Stimulated activated CD8-positive, alpha-beta memory T cell treated with anti-CD3 and anti-CD28 coated beads, Interleukin-12 subunit alpha, Interleukin-12 subunit beta, amount 100 ng/mL, for 4 hours (primary cell): ENCODE data around the gene HTT.

ENCODE experiments used
- DNase-seq: peaks from one replicate; pipeline ENCODE4 v3.0.0-alpha.2; 2020; ENCODE audit warnings: low read depth

Gene HTT

DNA sequence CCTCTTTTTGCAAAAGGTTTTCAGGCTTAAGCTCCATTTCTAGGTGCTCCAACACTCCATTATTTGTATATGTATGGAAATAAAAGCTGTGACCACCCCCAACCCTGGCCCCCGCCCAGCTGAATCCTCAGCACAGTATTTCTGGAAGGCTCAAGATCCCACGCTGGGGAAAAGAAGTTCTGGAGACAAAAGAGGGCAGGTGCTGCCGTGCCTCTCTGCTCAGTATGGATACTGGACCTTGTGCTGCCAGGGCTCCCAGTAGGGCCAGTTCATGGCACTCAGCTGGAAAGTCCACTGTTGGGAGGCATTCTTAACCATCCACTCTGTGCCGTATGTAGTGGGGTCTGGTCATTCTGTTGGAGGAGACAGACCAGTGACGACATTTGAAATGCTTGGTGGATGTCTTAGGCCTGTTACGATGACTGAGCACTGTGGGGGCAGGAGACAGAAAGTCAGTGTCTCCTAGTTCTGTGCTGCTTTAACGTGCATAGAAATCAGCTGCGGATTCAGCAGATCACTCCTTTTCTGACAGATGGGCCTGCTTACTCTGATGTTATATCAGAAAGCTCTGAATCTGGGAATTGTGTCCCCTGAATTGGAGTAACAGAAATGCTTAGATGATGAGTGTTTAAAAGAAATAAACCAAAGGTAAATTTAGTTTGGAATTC is 126.1 kb downstream of the HTT start:
- no peak for DNase-seq

DNA sequence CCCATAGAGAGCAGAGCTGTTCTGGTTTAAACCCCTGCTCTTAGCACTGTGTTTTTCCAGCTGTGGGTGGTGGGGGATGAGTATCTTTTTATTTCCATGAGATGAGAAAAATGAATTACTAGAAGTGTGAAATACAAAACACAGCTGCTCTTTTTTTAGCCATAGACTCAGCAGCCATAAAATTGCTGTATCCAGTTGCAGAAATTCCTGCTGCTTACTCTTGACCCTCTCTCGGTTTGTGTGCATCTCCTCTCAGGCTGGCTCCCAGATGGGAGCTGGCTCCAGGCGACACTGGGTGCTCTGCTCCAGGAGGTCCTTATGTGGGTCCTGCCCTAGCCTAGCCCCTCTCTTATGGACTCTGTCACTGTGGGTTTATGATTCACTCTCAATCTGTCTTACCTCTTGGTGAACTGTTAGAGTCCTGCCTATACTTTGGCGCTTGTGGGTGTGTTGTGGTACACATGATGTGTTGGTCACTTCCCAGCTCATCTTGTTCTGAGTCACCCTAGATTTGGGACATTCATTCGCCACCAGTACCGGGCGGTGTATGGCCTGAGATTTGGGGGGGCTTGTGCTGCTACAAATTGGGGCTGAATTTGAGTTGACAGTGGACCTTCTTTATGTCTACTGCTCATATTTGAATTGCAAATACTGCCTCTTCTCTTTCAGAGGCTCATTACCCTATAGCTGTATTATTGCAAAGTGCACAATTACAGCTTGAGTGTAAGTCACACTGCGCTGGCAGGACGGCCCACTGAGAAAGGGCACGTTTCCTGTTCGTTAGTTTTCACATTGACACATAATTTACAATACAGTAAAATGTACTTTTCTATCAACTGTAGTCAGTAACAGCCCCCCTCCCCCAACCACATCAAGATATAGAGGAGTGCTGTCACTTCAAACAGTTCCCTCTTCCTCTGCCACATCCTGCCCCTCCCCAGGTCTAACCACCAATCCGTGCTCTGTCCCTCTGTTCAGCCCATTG is 127.5 kb downstream of the HTT start:
- DNase-seq: peak; percentile 29

DNA sequence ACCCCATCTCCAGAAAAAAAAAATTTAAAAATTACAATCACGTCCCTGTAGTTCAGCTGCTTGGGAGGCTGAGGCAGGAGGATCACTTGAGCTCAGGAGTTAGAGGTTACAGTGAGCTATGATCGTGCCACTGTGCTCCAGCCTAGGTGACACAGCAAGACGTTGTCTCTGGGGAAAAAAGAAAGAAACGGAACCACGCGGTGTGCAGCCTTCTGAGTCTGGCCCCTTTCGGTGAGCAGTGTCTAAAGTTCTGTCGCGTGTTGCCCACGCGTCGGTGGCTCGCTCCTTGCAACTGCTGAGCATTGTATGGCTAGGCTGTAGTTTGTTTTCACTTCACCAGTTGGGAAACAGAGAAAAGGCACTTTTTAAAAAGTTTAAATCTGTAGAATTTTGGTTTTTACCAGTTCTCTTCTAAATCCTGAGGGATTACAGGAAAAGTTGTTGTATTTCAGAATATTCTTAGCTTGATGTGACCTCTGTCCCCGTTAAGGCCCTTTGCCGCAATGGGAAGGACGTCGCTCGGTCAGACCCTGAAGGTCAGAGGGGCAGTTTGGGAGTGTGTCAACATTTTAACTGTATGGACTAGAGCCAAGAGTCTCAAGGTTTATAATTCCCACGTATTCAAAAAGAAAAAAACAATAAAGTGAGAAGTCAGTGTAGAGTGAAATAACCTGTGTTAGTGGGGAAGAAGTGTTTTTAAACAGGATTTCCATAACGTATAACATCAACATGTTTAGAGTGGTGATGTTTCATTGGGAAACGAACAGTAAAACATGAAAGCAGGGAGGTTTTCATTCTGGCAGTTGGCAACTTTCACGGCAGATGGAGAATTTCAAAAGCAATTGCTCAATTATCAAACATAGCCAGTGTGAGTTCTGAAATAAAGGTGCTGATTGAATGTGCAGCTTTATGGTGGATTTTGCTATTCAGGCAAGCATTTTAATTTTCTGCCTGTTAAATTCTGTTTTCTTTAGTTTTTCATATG is 128.6 kb downstream of the HTT start:
- no peak for DNase-seq

DNA sequence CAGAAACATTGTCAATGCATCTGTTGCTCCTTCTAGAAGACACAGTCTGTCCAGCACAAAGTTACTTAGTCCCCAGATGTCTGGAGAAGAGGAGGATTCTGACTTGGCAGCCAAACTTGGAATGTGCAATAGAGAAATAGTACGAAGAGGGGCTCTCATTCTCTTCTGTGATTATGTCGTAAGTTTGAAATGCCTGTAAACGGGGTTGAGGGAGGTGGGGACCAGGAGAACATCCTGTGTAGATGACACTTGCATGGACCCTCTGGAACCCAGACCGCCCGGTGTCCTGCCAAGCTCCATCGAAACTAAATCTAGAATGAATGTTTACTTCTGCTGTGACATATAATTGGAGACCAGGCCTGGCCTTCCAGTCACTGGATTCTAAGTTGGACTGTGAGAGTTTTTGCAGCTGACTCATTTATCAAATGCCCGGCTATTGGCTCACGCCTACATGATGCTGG is 129.5 kb downstream of the HTT start:
- no peak for DNase-seq

DNA sequence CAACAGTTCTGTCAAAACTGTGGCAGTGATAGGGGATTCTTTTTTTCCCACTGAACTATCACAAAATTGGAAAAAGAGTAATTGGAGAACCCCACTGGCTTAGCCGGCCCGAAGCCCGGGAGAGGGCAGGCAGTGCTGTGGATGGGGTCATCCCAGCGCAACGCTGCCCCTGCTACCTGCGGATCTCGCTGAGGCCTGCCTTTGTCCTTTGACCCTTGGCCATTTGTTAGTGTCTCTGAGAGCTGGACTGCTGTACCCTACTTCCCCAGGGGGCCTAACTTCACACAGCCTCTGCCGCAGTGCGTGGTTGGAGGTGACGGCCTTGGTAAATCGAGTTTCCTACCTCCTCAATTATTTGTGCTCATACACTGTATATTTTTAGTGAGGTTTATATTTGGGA is 131.5 kb downstream of the HTT start:
- DNase-seq: no peak

DNA sequence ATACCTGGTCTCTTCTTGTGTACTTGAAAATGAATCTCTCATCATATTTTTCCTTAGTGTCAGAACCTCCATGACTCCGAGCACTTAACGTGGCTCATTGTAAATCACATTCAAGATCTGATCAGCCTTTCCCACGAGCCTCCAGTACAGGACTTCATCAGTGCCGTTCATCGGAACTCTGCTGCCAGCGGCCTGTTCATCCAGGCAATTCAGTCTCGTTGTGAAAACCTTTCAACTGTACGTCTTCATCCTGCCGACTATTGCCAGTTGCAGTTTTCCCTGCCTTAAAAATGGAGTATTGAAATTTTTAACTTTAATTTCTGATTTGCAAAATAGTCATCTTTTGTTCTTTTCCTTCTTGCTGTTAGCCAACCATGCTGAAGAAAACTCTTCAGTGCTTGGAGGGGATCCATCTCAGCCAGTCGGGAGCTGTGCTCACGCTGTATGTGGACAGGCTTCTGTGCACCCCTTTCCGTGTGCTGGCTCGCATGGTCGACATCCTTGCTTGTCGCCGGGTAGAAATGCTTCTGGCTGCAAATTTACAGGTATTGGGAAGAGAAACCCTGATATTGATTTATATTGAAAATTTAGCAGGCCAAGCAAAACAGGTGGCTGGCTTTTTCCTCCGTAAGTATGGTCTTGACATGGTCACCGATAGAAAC is 132.1 kb downstream of the HTT start:
- no peak for DNase-seq

DNA sequence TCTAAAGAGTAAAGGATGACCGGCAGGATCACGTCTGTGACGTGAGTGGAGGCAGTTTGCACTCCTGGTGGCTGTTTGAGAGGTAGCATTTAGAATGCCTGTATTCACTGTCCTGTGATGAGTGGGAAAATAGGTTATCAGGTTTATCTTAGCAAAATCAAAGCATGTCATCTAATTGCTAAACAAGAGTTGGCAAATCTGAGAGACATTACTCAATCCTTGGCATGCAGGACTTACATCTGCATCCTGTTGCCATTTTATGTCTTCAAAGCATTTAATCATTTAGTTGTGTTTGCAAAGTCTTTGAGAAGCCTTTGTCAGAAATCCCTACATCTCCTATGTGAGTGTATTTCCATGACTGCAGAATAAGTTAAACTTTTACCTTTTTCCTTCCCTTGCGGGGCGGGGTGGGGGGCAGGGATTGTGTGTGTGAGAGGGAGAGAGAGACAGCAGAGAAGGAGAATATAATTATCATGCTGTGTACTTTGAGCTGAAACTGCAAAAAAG is 133.1 kb downstream of the HTT start:
- no peak for DNase-seq

DNA sequence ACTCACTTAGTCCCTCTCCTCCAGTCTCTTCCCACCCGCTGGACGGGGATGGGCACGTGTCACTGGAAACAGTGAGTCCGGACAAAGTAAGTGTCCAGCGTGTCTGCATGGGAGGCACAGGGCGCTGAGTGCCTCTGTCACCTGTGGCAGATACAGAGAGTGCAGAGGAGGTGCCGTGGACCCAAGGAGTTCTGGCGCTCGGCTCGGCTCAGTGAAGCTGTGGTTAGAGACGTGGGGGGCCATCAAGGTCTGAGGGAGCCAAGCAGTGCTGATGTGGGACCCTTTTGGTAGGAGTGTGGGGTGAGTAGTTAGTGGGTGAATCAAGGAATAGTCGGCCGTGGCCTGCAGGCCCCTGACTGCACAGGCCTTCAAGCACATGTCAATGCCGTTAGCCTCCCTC is 134.3 kb downstream of the HTT start:
- no peak for DNase-seq

DNA sequence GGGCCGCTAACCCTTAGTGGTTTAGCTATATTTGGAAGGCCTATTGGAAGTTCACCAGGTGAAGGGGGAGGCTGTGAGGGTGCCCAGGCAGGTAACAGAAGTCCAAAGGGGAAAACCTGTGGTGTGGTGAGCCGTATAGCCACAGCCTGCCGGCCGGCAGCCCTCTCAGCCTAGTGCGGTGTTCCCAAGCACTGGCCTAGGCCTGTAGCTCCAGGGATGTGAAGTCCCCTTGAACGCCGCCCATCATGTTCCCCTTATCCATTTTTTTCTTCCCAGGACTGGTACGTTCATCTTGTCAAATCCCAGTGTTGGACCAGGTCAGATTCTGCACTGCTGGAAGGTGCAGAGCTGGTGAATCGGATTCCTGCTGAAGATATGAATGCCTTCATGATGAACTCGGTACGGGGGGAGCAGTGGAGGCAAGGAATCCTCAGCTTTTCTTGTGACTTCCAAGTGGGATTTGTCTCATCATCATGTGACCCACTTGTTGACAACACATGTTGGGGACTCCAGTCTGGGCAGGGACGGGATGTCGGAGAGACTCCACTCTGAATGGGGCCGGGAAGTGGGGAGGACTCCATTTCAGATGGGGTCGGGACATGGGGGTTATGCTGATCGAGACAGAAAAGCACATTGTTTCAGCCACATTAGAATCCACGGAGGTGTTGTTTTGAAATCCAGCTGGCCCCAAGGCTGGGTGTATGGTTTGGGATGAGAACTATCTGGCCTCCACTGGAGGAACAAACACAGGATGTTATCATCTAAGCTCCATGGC is 135.3 kb downstream of the HTT start:
- no peak for DNase-seq

DNA sequence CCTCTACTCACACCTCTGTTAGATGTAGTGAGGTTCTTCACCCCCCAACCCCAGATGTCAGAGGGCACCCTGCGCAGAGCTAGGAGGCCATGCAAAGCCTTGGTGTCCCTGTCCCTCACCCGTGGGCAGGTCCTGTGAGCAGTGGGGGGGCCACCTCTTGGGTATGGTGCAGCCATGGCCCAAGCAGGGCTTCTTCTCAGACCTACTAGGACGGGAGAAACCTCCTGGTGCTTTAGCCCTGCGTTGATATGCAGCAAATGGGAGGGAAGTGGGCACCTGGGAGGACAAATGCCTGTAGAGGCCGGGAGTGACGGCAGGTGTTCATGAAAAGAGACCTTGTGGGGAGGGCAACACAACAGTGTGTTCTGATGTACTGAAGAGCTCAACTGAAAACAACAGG is 136.0 kb downstream of the HTT start:
- no peak for DNase-seq

DNA sequence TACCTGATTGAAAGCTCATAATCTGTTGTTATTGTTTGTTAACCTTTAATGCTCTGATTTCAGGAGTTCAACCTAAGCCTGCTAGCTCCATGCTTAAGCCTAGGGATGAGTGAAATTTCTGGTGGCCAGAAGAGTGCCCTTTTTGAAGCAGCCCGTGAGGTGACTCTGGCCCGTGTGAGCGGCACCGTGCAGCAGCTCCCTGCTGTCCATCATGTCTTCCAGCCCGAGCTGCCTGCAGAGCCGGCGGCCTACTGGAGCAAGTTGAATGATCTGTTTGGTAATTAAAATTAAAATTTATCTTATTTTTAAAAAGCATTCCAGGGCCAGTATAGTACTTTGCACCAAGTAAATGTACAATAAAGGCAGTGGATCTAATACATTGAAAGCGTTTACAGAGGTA is 137.4 kb downstream of the HTT start:
- no peak for DNase-seq

DNA sequence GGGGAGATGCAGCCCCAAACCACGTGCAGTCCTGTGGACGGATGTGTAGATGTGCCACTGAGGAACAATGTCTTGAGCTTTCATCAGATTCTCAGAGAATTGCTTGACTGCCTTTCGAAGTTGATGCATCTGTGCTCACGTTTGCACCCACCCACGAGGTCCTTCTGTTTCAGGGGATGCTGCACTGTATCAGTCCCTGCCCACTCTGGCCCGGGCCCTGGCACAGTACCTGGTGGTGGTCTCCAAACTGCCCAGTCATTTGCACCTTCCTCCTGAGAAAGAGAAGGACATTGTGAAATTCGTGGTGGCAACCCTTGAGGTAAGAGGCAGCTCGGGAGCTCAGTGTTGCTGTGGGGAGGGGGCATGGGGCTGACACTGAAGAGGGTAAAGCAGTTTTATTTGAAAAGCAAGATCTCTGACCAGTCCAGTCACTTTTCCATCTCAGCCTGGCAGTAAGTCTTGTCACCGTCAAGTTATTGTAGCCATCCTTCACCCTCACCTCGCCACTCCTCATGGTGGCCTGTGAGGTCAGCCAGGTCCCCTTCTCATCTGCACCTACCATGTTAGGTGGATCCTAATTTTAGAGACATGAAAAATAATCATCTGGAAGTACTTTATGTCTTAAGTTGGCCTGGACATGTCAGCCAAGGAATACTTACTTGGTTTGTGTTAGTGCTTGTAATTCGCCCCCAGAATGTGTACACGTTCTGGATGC is 138.1 kb downstream of the HTT start:
- no peak for DNase-seq

DNA sequence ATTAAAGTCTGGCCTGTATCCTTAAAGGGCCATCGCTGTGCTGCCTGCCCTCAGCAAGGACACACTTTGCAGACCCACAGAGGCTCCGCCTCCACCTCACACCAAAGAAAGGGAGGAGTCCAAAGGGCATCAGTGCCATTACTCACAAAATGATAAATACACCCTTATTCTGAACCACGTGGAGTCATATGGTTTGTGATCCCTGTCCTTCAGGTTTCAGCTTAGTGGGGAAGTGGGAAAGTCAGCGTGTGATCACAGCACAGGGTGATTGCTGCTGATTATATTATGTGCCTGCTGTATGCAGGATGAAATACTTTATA is 138.6 kb downstream of the HTT start:
- no peak for DNase-seq

DNA sequence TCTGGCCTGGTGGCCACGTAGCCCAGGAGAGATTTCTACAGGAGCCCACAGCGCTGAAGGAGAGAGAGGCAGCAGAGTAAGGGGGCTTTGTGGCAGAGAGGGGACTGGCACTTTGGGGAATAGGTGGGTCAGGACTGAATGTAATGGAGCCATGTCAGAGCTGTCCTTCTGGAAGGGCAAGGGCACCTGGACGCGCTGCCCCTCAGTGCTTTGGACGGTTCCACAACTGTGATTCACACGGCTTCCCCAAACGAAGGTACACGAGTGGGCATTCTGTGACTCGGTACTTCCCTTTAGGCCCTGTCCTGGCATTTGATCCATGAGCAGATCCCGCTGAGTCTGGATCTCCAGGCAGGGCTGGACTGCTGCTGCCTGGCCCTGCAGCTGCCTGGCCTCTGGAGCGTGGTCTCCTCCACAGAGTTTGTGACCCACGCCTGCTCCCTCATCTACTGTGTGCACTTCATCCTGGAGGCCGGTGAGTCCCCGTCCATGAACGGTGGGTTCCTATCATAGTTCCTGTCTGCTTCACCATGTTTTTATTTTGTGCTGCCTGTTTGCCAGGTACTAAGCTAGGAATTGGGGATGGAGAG is 139.3 kb downstream of the HTT start:
- no peak for DNase-seq

DNA sequence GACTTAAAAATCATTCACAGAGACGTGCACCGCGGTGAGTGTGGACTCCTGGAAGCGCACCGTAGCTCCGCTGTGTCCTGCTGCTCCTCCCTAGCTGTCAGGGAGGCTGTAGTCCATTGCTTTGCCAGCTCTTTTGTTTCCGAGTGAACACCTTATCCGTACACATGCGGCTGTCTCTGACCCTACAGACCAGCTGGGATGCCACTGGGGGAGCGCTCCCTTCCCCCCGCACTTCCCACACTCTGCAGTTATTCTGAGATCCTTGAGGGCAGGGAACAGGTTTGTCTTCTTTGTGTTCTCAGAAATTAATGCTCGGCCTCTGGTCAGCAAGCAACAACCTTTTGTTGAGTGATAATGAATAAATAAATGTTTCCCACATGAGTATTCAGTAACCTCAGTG is 140.8 kb downstream of the HTT start:
- no peak for DNase-seq

DNA sequence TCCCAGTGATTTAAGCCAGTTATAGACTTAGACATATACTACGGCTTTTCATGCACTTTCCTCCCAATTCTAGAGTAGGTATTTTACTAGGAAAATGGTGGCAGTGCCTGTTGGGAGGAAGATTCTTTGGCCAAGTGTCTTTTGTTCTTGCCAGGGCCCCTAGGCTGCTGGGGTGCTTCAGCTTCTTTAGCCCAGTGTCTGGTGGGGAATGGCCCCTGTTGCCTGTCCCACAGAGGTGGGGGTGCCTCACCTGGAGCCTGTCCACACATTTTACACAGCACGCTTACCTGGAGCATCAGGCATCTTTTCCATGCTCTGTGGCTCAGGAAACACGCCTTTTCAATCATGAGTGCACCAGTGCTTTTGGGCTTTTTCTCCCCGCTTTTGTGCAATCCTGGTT is 141.3 kb downstream of the HTT start:
- DNase-seq: no peak

DNA sequence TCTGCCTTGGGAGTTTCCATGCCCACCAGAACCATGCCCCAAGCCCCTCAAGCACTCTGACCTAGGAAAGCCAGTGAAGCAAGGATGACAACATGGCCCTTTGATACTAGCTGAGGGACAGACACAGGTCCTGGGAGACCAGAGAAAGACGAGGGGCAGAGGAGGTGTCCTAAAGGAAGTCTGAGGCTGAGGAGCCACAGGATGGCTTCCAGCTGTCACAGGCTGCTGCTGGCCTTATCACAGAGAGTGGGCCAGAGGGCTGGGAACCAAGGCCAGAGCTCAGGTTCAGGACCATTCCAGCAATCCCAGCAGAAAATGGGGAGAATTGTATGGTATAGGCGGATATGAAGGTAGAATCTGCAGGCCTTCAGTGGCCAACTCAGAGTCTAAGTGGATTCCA is 142.8 kb downstream of the HTT start:
- DNase-seq: no peak

DNA sequence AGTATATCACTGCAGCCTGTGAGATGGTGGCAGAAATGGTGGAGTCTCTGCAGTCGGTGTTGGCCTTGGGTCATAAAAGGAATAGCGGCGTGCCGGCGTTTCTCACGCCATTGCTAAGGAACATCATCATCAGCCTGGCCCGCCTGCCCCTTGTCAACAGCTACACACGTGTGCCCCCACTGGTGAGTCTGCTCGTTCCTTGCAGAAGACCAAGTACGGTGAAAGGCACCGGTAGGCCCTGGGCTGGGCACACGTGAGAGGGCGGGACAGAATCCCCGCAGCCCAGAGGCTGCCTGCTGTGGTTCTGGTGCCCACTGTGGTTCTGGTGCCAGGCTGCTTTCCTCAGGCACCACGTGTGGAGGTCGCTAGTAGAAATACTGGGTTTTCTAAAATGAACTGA is 143.3 kb downstream of the HTT start:
- no peak for DNase-seq

DNA sequence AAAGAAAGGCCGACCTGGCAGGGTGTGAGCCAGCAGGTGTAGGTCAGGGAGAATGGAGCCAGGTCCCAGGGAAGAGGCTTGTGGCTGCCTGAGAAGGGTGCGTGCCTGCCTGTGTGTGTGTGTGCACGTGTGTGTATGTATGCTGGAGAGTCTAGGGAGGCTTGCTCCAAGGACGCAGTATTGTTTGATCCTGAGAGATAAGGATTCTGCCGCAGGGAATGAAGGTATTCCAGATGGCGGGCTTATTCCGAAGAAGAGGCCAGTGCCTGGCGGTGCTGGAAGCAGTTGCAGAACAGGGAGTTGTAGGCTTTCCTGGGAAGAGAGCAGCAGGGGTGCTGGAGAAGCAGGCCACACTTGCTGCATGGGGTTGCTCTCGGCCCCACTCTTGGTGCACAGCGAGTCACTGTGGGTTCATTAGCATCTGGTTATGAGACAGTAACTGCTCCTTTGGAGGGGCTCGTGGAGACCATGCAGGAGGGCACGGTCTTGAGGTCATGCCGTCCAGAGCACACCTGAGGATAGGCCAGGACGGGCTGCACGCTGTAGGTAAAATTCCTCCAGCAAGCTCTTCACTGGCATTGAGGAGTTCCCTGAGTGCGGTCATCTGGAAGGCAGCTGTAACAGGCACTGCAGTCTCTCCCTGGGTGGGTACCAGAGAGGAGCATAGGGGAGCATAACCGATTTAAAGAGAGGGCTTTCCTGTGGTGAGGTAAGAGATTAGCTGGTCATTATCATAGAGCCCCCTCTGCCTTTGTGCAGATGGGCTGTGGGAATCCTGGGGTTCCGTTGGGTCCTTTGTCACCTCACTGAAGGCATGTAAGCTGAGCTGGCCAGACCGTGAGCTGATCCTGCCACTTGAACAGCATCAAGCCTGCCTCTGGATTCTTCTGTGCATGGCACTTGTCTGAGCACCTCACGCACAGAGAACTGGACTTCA is 144.6 kb downstream of the HTT start:
- no peak for DNase-seq
